SK-N-SH (cell line): ENCODE measurements around the gene DHPS. TPM values are rescaled to one million over a fixed set of nuclear protein-coding genes. Genes with fewer than 3 reads are reported as not detected.

ENCODE experiments used
- CTCF ChIA-PET: fragments of 300-600, 350-600 bp; formaldehyde crosslinking; extraction: SDS; loops from one replicate; lab custom pipeline; 2021; lab: Yijun Ruan, JAX
- POLR2A ChIA-PET: fragments of 350-600 bp; sonication (Branson Sonifier 250); formaldehyde crosslinking; extraction: SDS; loops from one replicate; lab custom pipeline; 2020; ENCODE audit warnings: antibody characterized with exemption, inconsistent platforms; lab: Yijun Ruan, JAX
- DNase-seq: peaks from one replicate; pipeline ENCODE4 v3.0.0; 2012
- H2AFZ ChIP-seq: fragments of 200-600 bp; sonication (generic); 2 replicates; pipeline ENCODE4 v1.8.1; 2016; ENCODE audit warnings: antibody characterized with exemption, mild to moderate bottlenecking, low read depth
- H3F3A ChIP-seq: fragments of 200-600 bp; sonication (generic); replicated peaks from 2 replicates; pipeline ENCODE3; 2016; ENCODE audit warnings: antibody characterized with exemption, mild to moderate bottlenecking; ENCODE audit not compliant: insufficient read depth
- H3K27ac ChIP-seq, 2 experiments: fragments of 200-500 bp in 1 of 2; fragments of 200-600 bp in 1 of 2; sonication (Bioruptor generic) in 1 of 2; sonication (generic), shearing (Covaris generic) in 1 of 2; 2 replicates each; pipeline versions ENCODE4 v1.5.1 to v1.6.1; 2014 to 2016; ENCODE audit warnings: low read depth in 2 of 2, inconsistent platforms in 1 of 2, low read length in 1 of 2, mild to moderate bottlenecking in 1 of 2, mixed read lengths in 1 of 2
- H3K27me3 ChIP-seq: fragments of 200-600 bp; sonication (generic), shearing (Covaris generic); 2 replicates; pipeline ENCODE4 v1.6.1; 2016; ENCODE audit warnings: mixed run types; ENCODE audit not compliant: insufficient read depth
- H3K36me3 ChIP-seq, 2 experiments: fragments of 200-500 bp in 1 of 2; fragments of 200-600 bp in 1 of 2; sonication (Bioruptor generic) in 1 of 2; sonication (generic) in 1 of 2; replicated peaks in 1 of 2; 2 replicates each; pipeline versions ENCODE3 to v1.5.1; 2014 to 2016; ENCODE audit warnings: low read length in 1 of 2, mild to moderate bottlenecking in 1 of 2; ENCODE audit not compliant: insufficient read depth in 2 of 2, control insufficient read depth in 1 of 2
- H3K4me1 ChIP-seq, 2 experiments: fragments of 200-500 bp in 1 of 2; fragments of 200-600 bp in 1 of 2; sonication (Bioruptor generic) in 1 of 2; sonication (generic), shearing (Covaris generic) in 1 of 2; 2 replicates each; pipeline versions ENCODE4 v1.5.1 to v1.6.1; 2014 to 2016; ENCODE audit warnings: low read depth in 1 of 2, low read length in 1 of 2, mixed run types in 1 of 2; ENCODE audit not compliant: insufficient read depth in 2 of 2, control insufficient read depth in 1 of 2
- H3K4me2 ChIP-seq: fragments of 200-600 bp; sonication (generic), shearing (Covaris generic); 2 replicates; pipeline ENCODE4 v1.6.1; 2017; ENCODE audit warnings: mixed run types
- H3K4me3 ChIP-seq, 2 experiments: fragments of 200-500 bp in 1 of 2; fragments of 200-600 bp in 1 of 2; sonication (Bioruptor generic) in 1 of 2; sonication (generic), shearing (Covaris generic) in 1 of 2; 2 replicates each; pipeline versions ENCODE4 v1.5.1 to v1.8.1; 2014 to 2016; ENCODE audit warnings: low read depth in 2 of 2, inconsistent platforms in 1 of 2, low read length in 1 of 2, mild to moderate bottlenecking in 1 of 2, mixed read lengths in 1 of 2, moderate library complexity in 1 of 2
- H3K79me2 ChIP-seq: fragments of 200-600 bp; sonication (generic); 2 replicates; pipeline ENCODE4 v1.8.1; 2017; ENCODE audit warnings: mild to moderate bottlenecking; ENCODE audit not compliant: insufficient read depth
- H3K9ac ChIP-seq: fragments of 200-600 bp; sonication (generic); 2 replicates; pipeline ENCODE4 v1.6.1; 2017; ENCODE audit warnings: mixed run types
- H3K9me2 ChIP-seq: fragments of 200-600 bp; sonication (generic); 2 replicates; pipeline ENCODE4 v1.6.1; 2017; ENCODE audit warnings: mixed run types
- H3K9me3 ChIP-seq: fragments of 200-600 bp; sonication (generic); 2 replicates; pipeline ENCODE4 v1.6.1; 2017; ENCODE audit warnings: mixed run types, mild to moderate bottlenecking, moderate library complexity
- H4K20me1 ChIP-seq: fragments of 200-600 bp; sonication (generic); 2 replicates; pipeline ENCODE4 v1.6.1; 2017; ENCODE audit warnings: mild to moderate bottlenecking, mixed run types; ENCODE audit not compliant: insufficient read depth
- CTCF ChIP-seq: fragments of 200-600 bp; sonication (generic); IDR thresholded peaks from 2 replicates; pipeline ENCODE4 v1.6.1; 2017; ENCODE audit warnings: antibody characterized with exemption, mild to moderate bottlenecking, moderate library complexity
- JUND ChIP-seq: IDR thresholded peaks from 2 replicates; pipeline ENCODE4 v1.4.0; 2012
- NRF1 ChIP-seq: IDR thresholded peaks from 2 replicates; pipeline ENCODE4 v1.6.1; 2012; ENCODE audit warnings: low read depth, mild to moderate bottlenecking, low read length
- PBX3 ChIP-seq: IDR thresholded peaks from 2 replicates; pipeline ENCODE4; 2012
- RXRA ChIP-seq: IDR thresholded peaks from 2 replicates; pipeline ENCODE4 v1.4.0; 2012; ENCODE audit warnings: low read depth, mild to moderate bottlenecking, borderline replicate concordance
- SIN3A ChIP-seq: IDR thresholded peaks from 2 replicates; pipeline ENCODE4 v1.6.1; 2012; ENCODE audit warnings: low read depth, mild to moderate bottlenecking, low read length, moderate library complexity, borderline replicate concordance
- TAF1 ChIP-seq: IDR thresholded peaks from 2 replicates; pipeline ENCODE4 v1.6.1; 2012; ENCODE audit warnings: low read depth, mild to moderate bottlenecking, low read length, moderate library complexity, borderline replicate concordance
- USF1 ChIP-seq: IDR thresholded peaks from 2 replicates; pipeline ENCODE4 v1.4.0; 2012; ENCODE audit warnings: low read depth, borderline replicate concordance
- WGBS: methylation state at CpG from one replicate; pipeline ENCODE4 v1.1.6; 2017; ENCODE audit warnings: low lambda C conversion rate; 5-methylcytosine and 5-hydroxymethylcytosine counted together
- polyA plus RNA-seq, 3 experiments: library from polyadenylated mRNA; depleted of rRNA; stranded (reverse); fragments of >200 nt; gene quantifications; 2 replicates each; pipeline ENCODE4 v1.2.3, GENCODE V29; 2012

Gene DHPS
- polyA plus RNA-seq, 1 of the 3 experiments (the other 2 are of a cell fraction) = 179 TPM

DNA sequence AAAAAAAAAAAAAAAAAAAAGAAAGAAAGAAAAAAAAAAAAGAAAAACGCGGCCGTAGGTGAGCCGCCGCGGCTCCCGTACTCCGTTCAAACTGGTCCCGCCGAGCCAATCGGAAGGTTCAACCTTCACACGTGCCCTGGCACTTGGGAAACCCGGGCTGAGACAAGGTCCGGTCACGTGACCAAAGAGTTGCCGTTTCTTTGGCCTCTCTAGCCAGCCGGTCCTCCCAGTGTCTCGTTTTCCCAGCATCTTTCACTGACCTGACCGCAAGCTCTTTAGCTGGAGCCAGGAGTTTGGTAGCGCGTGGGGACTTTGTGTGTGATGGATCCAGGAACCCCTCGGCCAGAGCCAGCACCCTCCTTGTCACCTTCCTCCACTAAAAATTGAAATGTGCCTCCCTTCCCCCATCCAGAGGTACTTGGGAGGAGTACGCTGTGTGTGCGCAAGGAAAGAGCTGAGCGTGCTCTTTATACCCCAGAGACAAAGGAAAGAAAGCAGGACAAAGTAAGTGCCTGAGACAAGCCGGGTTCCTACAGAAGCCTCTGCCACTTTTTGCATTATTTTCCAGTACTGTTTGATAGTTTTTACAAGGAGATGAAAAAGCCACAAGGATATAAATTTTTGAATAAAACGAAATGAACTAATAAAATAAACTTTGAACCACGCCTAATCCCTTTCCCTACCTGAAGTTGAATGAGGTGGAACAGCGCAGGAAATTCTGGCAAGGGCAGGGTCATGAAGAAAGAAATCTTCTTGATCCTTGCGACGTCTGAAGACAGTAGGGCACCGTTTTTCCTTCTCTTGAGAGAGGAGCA lies 41.1 kb upstream of the DHPS start (continued):
- TF ChIP-seq SIN3A = peak; percentile 89
- TF ChIP-seq USF1 = peak; percentile 99
- TF ChIP-seq NRF1 = 0 out of 2 replicates have a peak, but pooled peaks have one; percentile 16
- TF ChIP-seq CTCF = no peak
- TF ChIP-seq TAF1 = peak; percentile 80
- TF ChIP-seq PBX3 = no peak
- TF ChIP-seq RXRA = no peak
- no peak for TF ChIP-seq JUND

DNA sequence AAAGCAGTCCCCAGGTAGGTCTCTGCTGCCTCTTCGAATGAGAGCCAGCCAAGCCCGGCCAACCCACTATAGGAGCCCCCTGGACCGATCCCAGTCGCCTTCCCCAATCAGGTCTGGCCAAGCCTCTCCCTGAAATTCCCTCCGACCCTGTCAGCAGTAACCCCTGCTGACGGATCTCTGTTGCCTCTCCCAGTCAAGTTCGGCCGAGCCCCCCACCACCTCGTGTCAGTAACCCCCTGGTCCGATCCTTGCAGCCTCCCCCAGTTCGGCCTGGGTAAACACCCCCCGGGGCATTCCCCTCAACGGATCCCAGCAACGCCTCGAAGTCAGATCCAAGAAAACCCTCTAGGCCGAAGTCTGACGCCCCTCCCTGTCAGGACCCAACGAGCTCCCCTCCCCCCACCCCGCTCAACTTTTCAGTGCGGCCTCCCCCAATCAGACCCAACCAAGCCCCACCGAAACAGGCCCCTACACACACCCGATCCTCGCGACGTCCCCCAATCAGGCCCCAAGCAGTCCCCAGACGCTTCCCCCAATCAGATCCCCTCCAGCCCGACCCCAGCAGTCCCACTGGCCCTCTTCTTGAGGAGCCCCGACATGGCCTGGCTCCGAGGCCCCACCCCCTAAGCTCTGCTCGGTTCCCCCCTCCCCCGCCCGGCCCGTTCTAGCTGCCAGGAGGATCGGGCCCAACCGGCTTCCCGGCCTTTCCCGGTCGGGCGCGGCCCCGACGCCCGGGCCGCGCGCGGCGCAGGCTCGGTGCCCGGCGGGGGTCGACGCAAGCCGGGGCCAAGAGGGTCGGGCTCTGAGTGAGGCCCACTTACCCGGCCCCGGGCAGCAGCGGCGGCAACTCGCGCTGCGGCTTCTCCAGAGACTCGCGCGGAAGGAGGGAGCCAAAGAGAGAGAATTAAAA lies 40.2 kb upstream of the DHPS start:
- Histone ChIP-seq H2AFZ (peak overlapping the region; percentile 66; the same call in 1 of the 2 replicates), H4K20me1 (no peaks in the 10 kb centered on the region), H3K9ac (peak overlapping the region; percentile 95), H3K36me3 (peaks cover 10 to 20% of the 10 kb centered on the region in 2 experiments), H3K27ac (peak overlapping the region; percentile 89), H3K9me3 (no peaks in the 10 kb centered on the region), H3K9me2 (no peaks in the 10 kb centered on the region), H3K79me2 (peaks cover 66% of the 10 kb centered on the region), H3F3A (peaks cover 14% of the 10 kb centered on the region), H3K27me3 (no peaks in the 10 kb centered on the region), H3K4me2 (peak overlapping the region; percentile 99), H3K4me3 (peak overlapping the region; percentile 63 to 85), H3K4me1 (peaks cover 7 to 8% of the 10 kb centered on the region in 2 experiments; a peak in 3 of 4 replicates)
- TF ChIP-seq RXRA (no peak), PBX3 (peak; percentile 7; the same call in 1 of the 2 replicates)
- peak; percentile 89 for DNase-seq
- WGBS = under 1% methylated on average over 32 of the region's 65 CpGs
- CTCF ChIA-PET = interaction anchor here (0.7 to 3.8 kb wide), 9 partner anchors 9 to 126 kb away, joined by 3 to 25 read pairs (median 6); partner anchors contain the start of genes GET3 and TRIR
- POLR2A ChIA-PET = interaction anchor here (0.7 to 1.7 kb wide), 13 partner anchors 12 to 131 kb away, joined by 3 to 5 read pairs (median 4); partner anchors contain the start of genes FBXW9, GET3, JUNB and MAN2B1
